Astrocyte of the cerebellum (primary cell): Measurements from ENCODE around the gene NTF4.

Experiments
- DNase-seq: peaks from one replicate; pipeline ENCODE4 v3.0.0-alpha.2; 2011; ENCODE audit warnings: low read depth
- H3K4me3 ChIP-seq: 2 replicates; pipeline ENCODE4 v1.5.1; 2011; ENCODE audit warnings: mild to moderate bottlenecking, low read depth, low read length, moderate library complexity
- in situ Hi-C: cut with HindIII; loops from 2 replicates; pipeline ENCODE4 v1.10.0; 2017; ENCODE audit warnings: low sequenced_read_pairs
- TF ChIP-seq, protein P1 (sequence below): IDR thresholded peaks from 2 replicates; pipeline ENCODE4 v1.5.1; 2012; ENCODE audit warnings: low read length, low read depth, moderate library complexity, mild to moderate bottlenecking; ENCODE audit errors: missing control alignments

NTF4 gene

DNA sequence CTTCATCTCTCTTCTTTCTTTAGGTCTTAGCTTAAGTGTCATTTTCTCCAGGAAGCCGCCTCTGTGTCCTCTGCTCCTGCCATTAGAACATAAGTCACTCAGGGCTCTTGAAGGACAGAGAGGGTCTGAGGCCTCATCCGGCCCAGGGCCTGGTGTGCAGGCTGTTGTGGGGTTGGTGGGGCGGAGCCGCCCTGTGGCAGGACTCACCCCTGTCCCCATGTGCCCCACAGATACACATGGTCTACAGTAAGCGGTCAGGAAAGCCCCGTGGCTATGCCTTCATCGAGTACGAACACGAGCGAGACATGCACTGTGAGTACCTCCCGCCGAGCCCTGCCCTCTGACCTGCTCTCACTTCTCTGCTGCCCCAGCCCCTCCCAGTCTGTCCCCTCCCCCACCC lies 36.5 kb upstream of the NTF4 start:
- no peak for DNase-seq
- in situ Hi-C loops, result no loop called here
- no peak overlapping the region for H3K4me3 ChIP-seq
- TF ChIP-seq, protein P1, sequence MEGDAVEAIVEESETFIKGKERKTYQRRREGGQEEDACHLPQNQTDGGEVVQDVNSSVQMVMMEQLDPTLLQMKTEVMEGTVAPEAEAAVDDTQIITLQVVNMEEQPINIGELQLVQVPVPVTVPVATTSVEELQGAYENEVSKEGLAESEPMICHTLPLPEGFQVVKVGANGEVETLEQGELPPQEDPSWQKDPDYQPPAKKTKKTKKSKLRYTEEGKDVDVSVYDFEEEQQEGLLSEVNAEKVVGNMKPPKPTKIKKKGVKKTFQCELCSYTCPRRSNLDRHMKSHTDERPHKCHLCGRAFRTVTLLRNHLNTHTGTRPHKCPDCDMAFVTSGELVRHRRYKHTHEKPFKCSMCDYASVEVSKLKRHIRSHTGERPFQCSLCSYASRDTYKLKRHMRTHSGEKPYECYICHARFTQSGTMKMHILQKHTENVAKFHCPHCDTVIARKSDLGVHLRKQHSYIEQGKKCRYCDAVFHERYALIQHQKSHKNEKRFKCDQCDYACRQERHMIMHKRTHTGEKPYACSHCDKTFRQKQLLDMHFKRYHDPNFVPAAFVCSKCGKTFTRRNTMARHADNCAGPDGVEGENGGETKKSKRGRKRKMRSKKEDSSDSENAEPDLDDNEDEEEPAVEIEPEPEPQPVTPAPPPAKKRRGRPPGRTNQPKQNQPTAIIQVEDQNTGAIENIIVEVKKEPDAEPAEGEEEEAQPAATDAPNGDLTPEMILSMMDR, result no peak

DNA sequence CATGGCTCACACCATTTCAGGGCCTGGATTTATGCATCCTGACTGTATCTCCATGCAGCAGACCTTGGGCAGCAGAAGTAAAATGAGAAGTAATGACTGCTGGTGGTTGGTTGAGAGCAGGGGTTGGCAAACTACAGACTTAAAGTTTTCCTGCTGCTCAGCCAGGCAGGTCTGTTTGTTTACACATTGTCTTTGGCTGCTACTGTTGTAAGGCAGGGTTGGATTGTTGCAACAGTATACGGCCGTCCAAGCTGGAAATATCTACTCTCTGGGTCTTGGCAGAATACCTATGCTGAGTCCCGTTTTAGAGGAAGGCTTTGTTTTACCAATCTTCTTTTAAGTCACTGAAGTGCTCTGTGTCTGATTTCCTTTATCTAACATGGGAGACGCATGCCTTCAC lies 34.2 kb upstream of the NTF4 start:
- TF ChIP-seq, protein P1, result no peak
- in situ Hi-C loops, result no loop called here
- no peak overlapping the region for H3K4me3 ChIP-seq
- DNase-seq, result no peak

DNA sequence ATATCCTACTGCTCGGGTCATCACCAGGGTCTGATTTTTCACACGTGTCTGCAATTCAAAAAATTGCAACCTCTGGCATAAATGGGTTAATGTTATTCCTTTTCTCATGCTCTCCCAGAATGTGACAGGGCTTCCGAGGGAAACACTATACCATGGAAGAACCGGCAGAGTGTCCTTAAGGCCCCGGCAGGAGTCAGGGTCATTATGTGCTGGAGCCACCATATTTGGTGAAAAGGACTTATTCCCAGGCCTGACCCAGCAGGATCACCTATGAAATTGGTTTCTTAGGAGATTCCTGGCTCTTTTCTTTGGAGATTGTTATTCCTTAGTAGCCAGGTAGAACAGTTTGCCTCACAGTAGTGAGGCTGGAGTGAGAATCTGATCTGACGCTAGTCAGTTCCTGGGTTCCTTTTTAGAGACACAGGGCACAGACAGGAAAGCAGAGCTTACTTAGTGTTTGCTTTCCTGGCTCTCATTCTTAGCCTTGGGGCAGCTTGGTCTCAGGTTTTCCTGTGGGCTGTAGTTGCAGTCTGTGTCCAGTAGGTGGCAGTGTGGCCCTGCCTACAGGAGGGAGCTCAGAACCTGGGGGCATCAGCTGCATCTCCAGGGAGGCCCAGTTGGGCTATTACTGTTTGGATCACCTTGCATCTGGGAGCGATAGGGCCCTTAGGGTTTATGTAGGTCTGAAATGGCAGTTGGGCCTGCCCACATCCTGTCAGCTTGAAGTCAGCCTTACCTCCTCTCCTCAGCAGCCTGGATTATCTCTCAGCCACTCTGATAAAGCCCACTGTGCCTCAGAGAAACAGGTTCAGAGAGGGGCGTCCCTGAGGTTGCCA lies 33.1 kb upstream of the NTF4 start:
- TF ChIP-seq, protein P1, result peak; percentile 100
- in situ Hi-C loops, result no loop called here
- no peak overlapping the region for H3K4me3 ChIP-seq
- DNase-seq, result peak; percentile 48

DNA sequence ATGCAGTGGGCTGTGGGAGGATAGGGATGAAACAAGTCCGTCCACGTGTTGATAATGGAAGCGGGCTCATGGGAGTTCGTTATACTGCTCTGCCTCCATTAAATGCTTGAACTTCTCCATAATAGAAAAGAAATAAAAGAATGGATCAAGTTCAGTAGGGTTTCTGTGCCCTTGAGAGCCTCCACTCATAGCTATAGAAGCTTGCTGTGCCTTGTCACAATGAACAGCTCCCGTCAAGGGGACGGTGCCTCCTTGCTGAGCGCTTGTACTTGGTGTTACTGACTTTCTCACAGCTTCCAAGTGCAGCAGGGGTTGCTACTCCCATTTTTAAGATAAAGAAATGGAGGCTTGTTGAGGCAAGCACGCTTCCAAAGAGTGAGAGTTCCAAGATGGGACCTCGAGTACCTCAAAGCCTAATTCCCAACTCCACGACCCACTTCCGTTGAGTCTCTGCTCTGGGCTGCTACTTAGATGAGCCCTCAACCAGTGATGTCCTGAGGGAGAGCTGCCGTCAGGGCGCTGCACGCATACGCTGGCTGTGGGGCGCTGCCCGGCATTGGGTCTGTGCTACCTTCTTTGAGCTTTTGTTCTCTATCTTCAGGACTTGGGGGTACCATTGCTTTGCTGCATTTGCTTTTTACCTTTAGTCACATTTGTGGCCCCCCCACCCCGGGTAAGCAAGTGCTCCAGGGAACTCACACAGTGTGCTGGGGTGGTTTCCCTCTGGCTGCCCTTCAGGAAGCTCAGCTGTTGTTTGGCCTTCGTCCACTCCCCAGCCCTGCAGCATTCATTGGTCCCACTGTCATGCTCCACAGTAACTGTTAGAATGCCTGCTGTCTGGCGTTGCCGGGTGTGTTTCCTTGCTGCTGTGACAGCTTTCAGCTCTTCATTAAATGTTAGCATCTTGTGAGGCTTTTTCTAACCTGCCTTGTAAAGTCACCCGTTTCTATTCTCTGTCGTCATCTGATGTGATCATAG lies 30.2 kb upstream of the NTF4 start:
- in situ Hi-C loops, result no loop called here
- no peak for DNase-seq
- no peak overlapping the region for H3K4me3 ChIP-seq

DNA sequence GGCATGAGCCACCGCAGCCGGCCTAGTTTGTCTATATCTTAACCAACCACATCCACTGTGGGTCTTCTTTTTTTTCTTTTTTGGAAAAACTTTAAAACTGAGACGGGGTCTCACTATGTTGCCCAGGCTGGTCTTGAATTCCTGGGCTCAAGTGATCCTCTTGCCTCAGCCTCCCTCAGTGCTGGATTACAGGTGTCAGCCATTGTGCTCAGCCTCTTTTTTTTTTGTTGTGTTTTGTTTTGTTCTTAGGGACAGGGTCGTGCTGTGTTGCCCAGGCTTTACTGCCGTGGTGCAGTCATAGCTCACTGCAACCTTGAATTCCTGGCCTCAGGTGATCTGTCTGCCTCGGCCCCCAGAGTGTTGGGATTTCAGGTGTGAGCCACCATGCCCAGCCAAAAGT lies 28.1 kb upstream of the NTF4 start:
- TF ChIP-seq, protein P1, result no peak
- in situ Hi-C loops, result no loop called here
- no peak for DNase-seq
- no peak overlapping the region for H3K4me3 ChIP-seq

More for the DNA sequence above, 30.2 kb upstream of the NTF4 start:
- TF ChIP-seq, protein P1, result no peak

DNA sequence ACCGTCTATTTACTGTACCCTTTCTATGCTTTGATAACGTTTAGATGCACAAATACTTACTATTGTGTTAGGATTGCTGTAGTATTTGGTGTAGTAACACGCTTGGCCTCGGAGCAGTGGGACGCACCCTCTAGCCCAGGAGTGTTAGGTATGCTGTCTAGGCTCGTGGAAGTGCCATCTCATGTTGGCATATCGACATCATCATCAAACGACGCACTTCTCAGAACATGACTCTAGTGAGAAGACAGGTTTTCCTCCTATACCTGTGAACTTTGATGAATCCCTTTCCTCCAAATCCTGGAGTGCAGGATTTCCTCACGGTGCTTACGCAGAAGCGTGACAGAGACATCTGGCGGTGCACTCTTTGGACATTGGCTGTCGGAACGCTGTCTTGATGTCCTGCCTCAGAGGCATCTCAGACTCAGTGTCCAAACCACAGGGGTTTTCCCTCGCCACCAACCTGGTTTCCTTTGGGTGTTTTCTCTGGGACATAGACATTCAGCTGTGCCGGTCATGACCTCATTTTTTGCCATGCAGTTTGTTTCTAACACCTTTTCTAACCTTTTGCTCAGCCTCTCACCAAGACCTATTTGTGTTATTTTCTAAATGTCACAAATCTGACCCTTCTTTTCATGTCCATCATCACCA lies 26.9 kb upstream of the NTF4 start:
- H3K4me3 ChIP-seq, result no peak overlapping the region
- TF ChIP-seq, protein P1, result no peak
- in situ Hi-C loops, result no loop called here
- no peak for DNase-seq
